Esophagus (tissue), 2 donors: ENCODE results near the gene LRP1B. TPM values are rescaled to one million over a fixed set of nuclear protein-coding genes. Genes with fewer than 3 reads are reported as not detected.

Experiments
- H3K27ac ChIP-seq, 2 donors: one replicate each; pipeline ENCODE4 v1.5.1; 2013; ENCODE audit warnings: low read depth in 2 of 2, mild to moderate bottlenecking in 2 of 2, inconsistent platforms in 1 of 2, low read length in 1 of 2, moderate library complexity in 1 of 2
- H3K27me3 ChIP-seq, 2 donors: one replicate each; pipeline ENCODE4 v1.6.1; 2013; ENCODE audit warnings: low read length in 2 of 2, control low read depth in 1 of 2, mild to moderate bottlenecking in 1 of 2; ENCODE audit not compliant: insufficient read depth in 2 of 2, control insufficient read depth in 1 of 2
- H3K36me3 ChIP-seq, 2 donors: one replicate each; pipeline ENCODE4 v1.6.1; 2013; ENCODE audit warnings: low read length in 1 of 2; ENCODE audit not compliant: control insufficient read depth in 2 of 2, insufficient read depth in 2 of 2
- H3K4me1 ChIP-seq, 2 donors: one replicate each; pipeline ENCODE4 v1.6.1; 2013; ENCODE audit warnings: low read length in 1 of 2; ENCODE audit not compliant: control insufficient read depth in 2 of 2, insufficient read depth in 2 of 2
- H3K4me3 ChIP-seq, 2 donors: one replicate each; pipeline ENCODE4 v1.5.1; 2013; ENCODE audit warnings: low read length in 2 of 2, mild to moderate bottlenecking in 2 of 2, low read depth in 1 of 2, moderate library complexity in 1 of 2
- H3K9me3 ChIP-seq, 2 donors: one replicate each; pipeline ENCODE4 v1.6.1; 2013; ENCODE audit warnings: mild to moderate bottlenecking in 2 of 2, low read depth in 1 of 2, low read length in 1 of 2, moderate library complexity in 1 of 2; ENCODE audit not compliant: control insufficient read depth in 2 of 2, insufficient read depth in 1 of 2
- WGBS, 2 donors: extraction: QIAGEN DNeasy Blood & Tissue Kit; methylation state at CpG; one replicate each; pipeline ENCODE4 v1.1.7; 2013; 5-methylcytosine and 5-hydroxymethylcytosine counted together
- polyA plus RNA-seq, 2 donors: library from polyadenylated mRNA; stranded (reverse); fragments of 200-250 nt; gene quantifications; one replicate each; pipeline ENCODE4 v1.2.3, GENCODE V29; 2013
- donor health status: healthy with polysubstance abuse.
- donor health status: Bipolar disorder and iron deficiency.

Gene LRP1B
- polyA plus RNA-seq, 2 donors, result 0.02 to 0.10 TPM

- Histone ChIP-seq H3K36me3 (no peaks in the 10 kb centered on the region), H3K27me3 (no peaks in the 10 kb centered on the region), H3K9me3 (no peaks in the 10 kb centered on the region), H3K4me1 (no peaks in the 10 kb centered on the region), H3K27ac (no peak overlapping the region), H3K4me3 (no peak overlapping the region)
- 70 to 71% methylated on average over 4 of the region's 4 CpGs for WGBS, 2 donors
These were observed 573.3 kb downstream of the LRP1B start for GRCh38 chr2:141557329-141558095.

- no peaks in the 10 kb centered on the region for H3K36me3 ChIP-seq
- no peaks in the 10 kb centered on the region for H3K4me1 ChIP-seq
- no peak overlapping the region for H3K4me3 ChIP-seq
- WGBS, 2 donors, result 29 to 35% methylated on average over 5 of the region's 5 CpGs
- no peaks in the 10 kb centered on the region for H3K27me3 ChIP-seq
- no peaks in the 10 kb centered on the region for H3K9me3 ChIP-seq
- no peak overlapping the region for H3K27ac ChIP-seq
These were observed 574.8 kb downstream of the LRP1B start for GRCh38 chr2:141555876-141556470.

GRCh38 chr2:141554810-141555209 lies 576.0 kb downstream of the LRP1B start:
- 11 to 13% methylated on average over 3 of the region's 3 CpGs for WGBS, 2 donors

GRCh38 chr2:141534666-141535362 lies 596.0 kb downstream of the LRP1B start:
- Histone ChIP-seq H3K36me3 (no peaks in the 10 kb centered on the region), H3K9me3 (no peaks in the 10 kb centered on the region), H3K27me3 (no peaks in the 10 kb centered on the region), H3K4me1 (no peaks in the 10 kb centered on the region), H3K27ac (no peak overlapping the region), H3K4me3 (no peak overlapping the region)
- 61 to 65% methylated on average over 4 of the region's 4 CpGs for WGBS, 2 donors

More at GRCh38 chr2:141554810-141555209, 576.0 kb downstream of the LRP1B start:
- Histone ChIP-seq H3K4me1 (no peaks in the 10 kb centered on the region), H3K4me3 (no peak overlapping the region), H3K27me3 (no peaks in the 10 kb centered on the region), H3K27ac (no peak overlapping the region), H3K36me3 (no peaks in the 10 kb centered on the region), H3K9me3 (no peaks in the 10 kb centered on the region)

GRCh38 chr2:141529659-141530058 lies 601.2 kb downstream of the LRP1B start:
- Histone ChIP-seq H3K27ac (no peak overlapping the region), H3K4me3 (no peak overlapping the region), H3K27me3 (no peaks in the 10 kb centered on the region), H3K36me3 (no peaks in the 10 kb centered on the region), H3K4me1 (no peaks in the 10 kb centered on the region), H3K9me3 (no peaks in the 10 kb centered on the region)
- WGBS, 2 donors, result 64 to 71% methylated on average over 1 of the region's 1 CpG

GRCh38 chr2:141528990-141529389 lies 601.8 kb downstream of the LRP1B start:
- Histone ChIP-seq H3K4me3 (no peak overlapping the region), H3K27me3 (no peaks in the 10 kb centered on the region), H3K27ac (no peak overlapping the region), H3K36me3 (no peaks in the 10 kb centered on the region), H3K4me1 (no peaks in the 10 kb centered on the region), H3K9me3 (no peaks in the 10 kb centered on the region)
- WGBS, 2 donors, result 54 to 57% methylated on average over 5 of the region's 5 CpGs

GRCh38 chr2:141526760-141527159 lies 604.1 kb downstream of the LRP1B start:
- H3K9me3 ChIP-seq, result no peaks in the 10 kb centered on the region
- no peak overlapping the region for H3K4me3 ChIP-seq
- no peaks in the 10 kb centered on the region for H3K36me3 ChIP-seq
- no peaks in the 10 kb centered on the region for H3K27me3 ChIP-seq
- H3K27ac ChIP-seq, result no peak overlapping the region
- 77 to 85% methylated on average over 2 of the region's 2 CpGs for WGBS, 2 donors
- H3K4me1 ChIP-seq, result no peaks in the 10 kb centered on the region

GRCh38 chr2:141524777-141525176 lies 606.0 kb downstream of the LRP1B start:
- WGBS, 2 donors, result 61 to 62% methylated on average over 3 of the region's 3 CpGs

GRCh38 chr2:141523199-141523598 lies 607.6 kb downstream of the LRP1B start:
- no peaks in the 10 kb centered on the region for H3K9me3 ChIP-seq
- no peaks in the 10 kb centered on the region for H3K4me1 ChIP-seq
- no peaks in the 10 kb centered on the region for H3K36me3 ChIP-seq
- H3K4me3 ChIP-seq, result no peak overlapping the region
- H3K27ac ChIP-seq, result no peak overlapping the region
- no peaks in the 10 kb centered on the region for H3K27me3 ChIP-seq

More at GRCh38 chr2:141524777-141525176, 606.0 kb downstream of the LRP1B start:
- Histone ChIP-seq H3K4me3 (no peak overlapping the region), H3K9me3 (no peaks in the 10 kb centered on the region), H3K27me3 (no peaks in the 10 kb centered on the region), H3K27ac (no peak overlapping the region), H3K4me1 (no peaks in the 10 kb centered on the region), H3K36me3 (no peaks in the 10 kb centered on the region)
